ENCODE data around the gene TMC6.

DNA sequence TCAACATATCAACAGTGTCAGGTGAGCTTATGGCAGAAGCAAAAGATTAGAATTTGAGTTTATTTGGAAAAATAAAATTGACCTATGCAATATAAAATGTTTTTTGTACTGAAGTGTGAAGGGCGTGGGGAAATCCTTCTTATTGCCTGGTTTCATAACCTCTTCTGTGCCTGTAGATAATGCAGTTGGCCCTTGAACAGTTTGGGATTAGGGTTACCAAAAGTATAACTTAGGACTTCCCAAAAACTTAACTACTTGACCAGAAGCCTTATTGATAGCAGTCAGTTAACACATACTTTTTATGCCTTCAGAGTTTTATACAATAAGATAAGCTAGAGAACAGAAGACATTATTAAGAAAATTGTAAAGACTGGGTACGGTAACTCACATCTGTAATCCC, 66.0 kb downstream of the TMC6 start:
- TF ChIP-seq, protein P1, sequence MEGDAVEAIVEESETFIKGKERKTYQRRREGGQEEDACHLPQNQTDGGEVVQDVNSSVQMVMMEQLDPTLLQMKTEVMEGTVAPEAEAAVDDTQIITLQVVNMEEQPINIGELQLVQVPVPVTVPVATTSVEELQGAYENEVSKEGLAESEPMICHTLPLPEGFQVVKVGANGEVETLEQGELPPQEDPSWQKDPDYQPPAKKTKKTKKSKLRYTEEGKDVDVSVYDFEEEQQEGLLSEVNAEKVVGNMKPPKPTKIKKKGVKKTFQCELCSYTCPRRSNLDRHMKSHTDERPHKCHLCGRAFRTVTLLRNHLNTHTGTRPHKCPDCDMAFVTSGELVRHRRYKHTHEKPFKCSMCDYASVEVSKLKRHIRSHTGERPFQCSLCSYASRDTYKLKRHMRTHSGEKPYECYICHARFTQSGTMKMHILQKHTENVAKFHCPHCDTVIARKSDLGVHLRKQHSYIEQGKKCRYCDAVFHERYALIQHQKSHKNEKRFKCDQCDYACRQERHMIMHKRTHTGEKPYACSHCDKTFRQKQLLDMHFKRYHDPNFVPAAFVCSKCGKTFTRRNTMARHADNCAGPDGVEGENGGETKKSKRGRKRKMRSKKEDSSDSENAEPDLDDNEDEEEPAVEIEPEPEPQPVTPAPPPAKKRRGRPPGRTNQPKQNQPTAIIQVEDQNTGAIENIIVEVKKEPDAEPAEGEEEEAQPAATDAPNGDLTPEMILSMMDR (IDR thresholded peaks at IDR 0.05) = no peak
- no peak for TF ChIP-seq POLR2AphosphoS5 (IDR thresholded peaks at IDR 0.05)
- no peak for TF ChIP-seq POLR2A (IDR thresholded peaks at IDR 0.05)

All from breast epithelium (tissue), 3 donors.